Measurements from ENCODE around the gene NEK7. TPM values are rescaled to one million over a fixed set of nuclear protein-coding genes. Genes with fewer than 3 reads are reported as not detected.

Gene NEK7
- total RNA-seq, 2 experiments from 2014 or later = 14.9 to 25.6 TPM

DNA sequence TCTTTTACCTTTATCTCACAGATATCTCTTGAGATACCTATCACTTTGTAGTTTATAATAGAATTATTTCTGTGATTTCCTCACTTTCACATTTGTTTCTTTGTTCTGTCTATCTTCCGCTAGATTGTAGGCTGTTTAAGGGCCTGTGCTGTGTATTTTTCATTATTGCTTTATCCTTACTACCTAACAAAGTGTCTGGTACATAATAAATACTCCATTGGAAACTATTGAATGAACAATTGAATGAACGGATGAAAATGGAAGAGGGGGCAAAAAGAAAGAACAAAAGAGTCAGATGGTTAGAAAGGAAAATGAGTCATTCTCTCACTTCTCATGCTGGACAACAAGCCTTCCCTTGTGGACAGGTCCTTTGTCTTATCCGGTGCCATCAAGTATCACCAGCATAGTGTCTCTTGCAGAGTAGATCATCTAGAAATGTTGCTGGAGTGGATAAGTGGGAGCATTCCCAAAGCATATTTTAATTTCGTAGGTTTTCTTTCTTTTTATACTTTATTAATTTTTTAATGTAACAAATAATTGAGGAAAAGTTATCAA, 159.8 kb downstream of the NEK7 start:
- Histone ChIP-seq H3K4me2 (ENCODE audit: low read length) (no peak overlapping the region), H3K27ac (ENCODE audit: low read depth, low read length, poor library complexity, severe bottlenecking) (no peak overlapping the region), H4K20me1 (ENCODE audit: insufficient read depth, low read length) (no peaks in the 10 kb centered on the region), H3K4me3 (ENCODE audit: low read depth, low read length, poor library complexity, severe bottlenecking) (no peak overlapping the region), H3K79me2 (ENCODE audit: insufficient read depth, low read depth, low read length) (no peaks in the 10 kb centered on the region), H3K9me2 (ENCODE audit: insufficient read depth, low read length) (no peaks in the 10 kb centered on the region), H2AFZ (ENCODE audit: low read length) (no peak overlapping the region), H3K36me3 (ENCODE audit: insufficient read depth, low read length) (no peaks in the 10 kb centered on the region), H3K4me1 (ENCODE audit: insufficient read depth, low read length, poor library complexity, severe bottlenecking) (no peaks in the 10 kb centered on the region), H3K9me3 (ENCODE audit: low read length) (no peaks in the 10 kb centered on the region)
- no peak for DNase-seq (ENCODE audit: low spot score)
- TF ChIP-seq, protein P1, sequence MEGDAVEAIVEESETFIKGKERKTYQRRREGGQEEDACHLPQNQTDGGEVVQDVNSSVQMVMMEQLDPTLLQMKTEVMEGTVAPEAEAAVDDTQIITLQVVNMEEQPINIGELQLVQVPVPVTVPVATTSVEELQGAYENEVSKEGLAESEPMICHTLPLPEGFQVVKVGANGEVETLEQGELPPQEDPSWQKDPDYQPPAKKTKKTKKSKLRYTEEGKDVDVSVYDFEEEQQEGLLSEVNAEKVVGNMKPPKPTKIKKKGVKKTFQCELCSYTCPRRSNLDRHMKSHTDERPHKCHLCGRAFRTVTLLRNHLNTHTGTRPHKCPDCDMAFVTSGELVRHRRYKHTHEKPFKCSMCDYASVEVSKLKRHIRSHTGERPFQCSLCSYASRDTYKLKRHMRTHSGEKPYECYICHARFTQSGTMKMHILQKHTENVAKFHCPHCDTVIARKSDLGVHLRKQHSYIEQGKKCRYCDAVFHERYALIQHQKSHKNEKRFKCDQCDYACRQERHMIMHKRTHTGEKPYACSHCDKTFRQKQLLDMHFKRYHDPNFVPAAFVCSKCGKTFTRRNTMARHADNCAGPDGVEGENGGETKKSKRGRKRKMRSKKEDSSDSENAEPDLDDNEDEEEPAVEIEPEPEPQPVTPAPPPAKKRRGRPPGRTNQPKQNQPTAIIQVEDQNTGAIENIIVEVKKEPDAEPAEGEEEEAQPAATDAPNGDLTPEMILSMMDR (conservative IDR thresholded peaks at IDR 0.05; ENCODE audit: low read length) = no peak
- POLR2A ChIA-PET = no interaction called here
- intact Hi-C loops (cut with micrococcal nuclease; ENCODE audit: unreplicated experiment) = no loop called here
- no TSS peak for BruUV-seq (replicated peaks)
- CTCF ChIA-PET (ENCODE audit: unreplicated experiment) = no interaction called here

DNA sequence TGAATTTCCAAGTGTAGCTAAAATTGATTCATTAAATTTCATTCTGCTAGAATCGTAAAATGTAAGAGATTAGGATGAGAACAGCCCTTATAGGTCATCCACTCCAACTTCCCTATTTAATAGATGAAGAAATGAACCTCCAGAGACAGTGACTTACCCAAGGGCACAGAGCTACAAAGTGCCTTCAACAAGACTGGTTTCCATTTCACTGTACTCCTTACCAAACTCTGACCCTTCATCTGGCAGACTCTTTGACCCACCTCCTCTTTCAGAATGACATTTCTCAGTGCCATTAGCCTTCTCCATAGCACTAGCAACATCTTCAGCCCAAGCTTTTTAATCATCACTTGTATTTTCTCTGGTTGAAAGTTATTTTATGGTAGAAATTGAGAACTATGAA, 161.3 kb downstream of the NEK7 start:
- no peak overlapping the region for H3K27ac ChIP-seq (ENCODE audit: low read depth, low read length, poor library complexity, severe bottlenecking)
- H4K20me1 ChIP-seq (ENCODE audit: insufficient read depth, low read length) = no peaks in the 10 kb centered on the region
- TF ChIP-seq EZH2phosphoT487 (IDR thresholded peaks at IDR 0.05; ENCODE audit: borderline replicate concordance, low read depth, low read length) = no peak
- H3K4me3 ChIP-seq (ENCODE audit: low read depth, low read length, poor library complexity, severe bottlenecking) = no peak overlapping the region
- no peaks in the 10 kb centered on the region for H3K9me3 ChIP-seq (ENCODE audit: low read length)
- no peaks in the 10 kb centered on the region for H3K79me2 ChIP-seq (ENCODE audit: insufficient read depth, low read depth, low read length)
- no peak overlapping the region for H3K4me2 ChIP-seq (ENCODE audit: low read length)
- intact Hi-C loops (cut with micrococcal nuclease; ENCODE audit: unreplicated experiment) = no loop called here
- H3K4me1 ChIP-seq (ENCODE audit: insufficient read depth, low read length, poor library complexity, severe bottlenecking) = no peaks in the 10 kb centered on the region
- CTCF ChIA-PET (ENCODE audit: unreplicated experiment) = no interaction called here
- H2AFZ ChIP-seq (ENCODE audit: low read length) = no peak overlapping the region
- no peaks in the 10 kb centered on the region for H3K9me2 ChIP-seq (ENCODE audit: insufficient read depth, low read length)
- DNase-seq (ENCODE audit: low spot score) = no peak
- no peaks in the 10 kb centered on the region for H3K36me3 ChIP-seq (ENCODE audit: insufficient read depth, low read length)
- POLR2A ChIA-PET = interaction anchor here (0.6 to 1.0 kb wide), 4 partner anchors 96 to 1166 kb away, joined by 3 to 5 read pairs (median 3); no protein-coding TSS in a partner anchor
- no TSS peak for BruUV-seq (replicated peaks)

DNA sequence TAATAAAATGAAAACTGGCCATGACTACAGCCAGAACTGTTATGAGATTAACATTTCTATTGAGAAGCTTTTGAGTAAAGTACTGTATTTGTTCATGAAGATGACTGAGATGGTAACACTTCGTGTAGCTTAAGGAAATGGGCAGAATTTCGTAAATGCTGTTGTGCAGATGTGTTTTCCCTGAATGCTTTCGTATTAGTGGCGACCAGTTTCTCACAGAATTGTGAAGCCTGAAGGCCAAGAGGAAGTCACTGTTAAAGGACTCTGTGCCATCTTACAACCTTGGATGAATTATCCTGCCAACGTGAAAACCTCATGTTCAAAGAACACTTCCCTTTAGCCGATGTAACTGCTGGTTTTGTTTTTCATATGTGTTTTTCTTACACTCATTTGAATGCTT, 164.0 kb downstream of the NEK7 start:
- H3K9me3 ChIP-seq (ENCODE audit: low read length) = no peaks in the 10 kb centered on the region
- ChIA-PET CTCF (ENCODE audit: unreplicated experiment) (no interaction called here), POLR2A (interaction anchor here (0.5 to 0.9 kb wide), 3 partner anchors 22 to 510 kb away, joined by 3 to 4 read pairs (median 3); no protein-coding TSS in a partner anchor)
- H3K79me2 ChIP-seq (ENCODE audit: insufficient read depth, low read depth, low read length) = no peaks in the 10 kb centered on the region
- intact Hi-C loops (cut with micrococcal nuclease; ENCODE audit: unreplicated experiment) = no loop called here
- no TSS peak for BruUV-seq (replicated peaks)
- H3K4me1 ChIP-seq (ENCODE audit: insufficient read depth, low read length, poor library complexity, severe bottlenecking) = no peaks in the 10 kb centered on the region
- no peaks in the 10 kb centered on the region for H4K20me1 ChIP-seq (ENCODE audit: insufficient read depth, low read length)
- DNase-seq (ENCODE audit: low spot score) = no peak
- TF ChIP-seq, protein P1 (conservative IDR thresholded peaks at IDR 0.05; ENCODE audit: low read length) = no peak
- TF ChIP-seq EZH2phosphoT487 (IDR thresholded peaks at IDR 0.05; ENCODE audit: borderline replicate concordance, low read depth, low read length) = no peak
- no peak overlapping the region for H3K4me2 ChIP-seq (ENCODE audit: low read length)
- H3K9me2 ChIP-seq (ENCODE audit: insufficient read depth, low read length) = no peaks in the 10 kb centered on the region
- H3K4me3 ChIP-seq (ENCODE audit: low read depth, low read length, poor library complexity, severe bottlenecking) = no peak overlapping the region
- H2AFZ ChIP-seq (ENCODE audit: low read length) = no peak overlapping the region
- no peaks in the 10 kb centered on the region for H3K36me3 ChIP-seq (ENCODE audit: insufficient read depth, low read length)
- H3K27ac ChIP-seq (ENCODE audit: low read depth, low read length, poor library complexity, severe bottlenecking) = no peak overlapping the region

Data from OCI-LY7 (cell line).